CD4-positive, alpha-beta T cell treated with Interleukin-4 for 1 hour (primary cell): Measurements from ENCODE around the gene FANCE.
"Not testable (repeated sequence)": the region's sequence is repeated elsewhere in the genome, so short reads cannot be mapped to it uniquely, and the experiment has no call there.

Source experiments
- DNase-seq, 2 donors: peaks; one replicate each; pipeline ENCODE4 v3.0.0-alpha.2; 2020 to 2022

The FANCE gene

GRCh38 chr6:35432702-35433101 lies 19.4 kb upstream of the FANCE start:
- not testable (repeated sequence) for DNase-seq

- no peak for DNase-seq
Observed at GRCh38 chr6:35435074-35435837, 16.9 kb upstream of the FANCE start.

- DNase-seq = no peak
Observed at GRCh38 chr6:35436071-35436857, 15.9 kb upstream of the FANCE start.

GRCh38 chr6:35438378-35439065 lies 13.6 kb upstream of the FANCE start:
- DNase-seq = not testable (repeated sequence)

GRCh38 chr6:35439308-35439707 lies 12.8 kb upstream of the FANCE start:
- DNase-seq = no peak

- DNase-seq = no peak
Observed at GRCh38 chr6:35441205-35441604, 10.9 kb upstream of the FANCE start.

- no peak for DNase-seq
Observed at GRCh38 chr6:35441642-35442041, 10.5 kb upstream of the FANCE start.

- no peak for DNase-seq
Observed at GRCh38 chr6:35442693-35443092, 9.4 kb upstream of the FANCE start.

GRCh38 chr6:35443341-35444030 lies 8.7 kb upstream of the FANCE start:
- DNase-seq = no peak

GRCh38 chr6:35445691-35446090 lies 6.4 kb upstream of the FANCE start:
- peak in 1 of 2 donors; percentile 17 for DNase-seq

- DNase-seq = no peak
Observed at GRCh38 chr6:35448191-35448590, 3.9 kb upstream of the FANCE start.

GRCh38 chr6:35449287-35449881 lies 2.8 kb upstream of the FANCE start:
- DNase-seq = peak; percentile 39 to 85

GRCh38 chr6:35451354-35452182 lies 570 bp upstream of the FANCE start:
- DNase-seq = no peak

- DNase-seq = no peak
Observed at GRCh38 chr6:35453236-35453635, 1.1 kb downstream of the FANCE start.

GRCh38 chr6:35454391-35455110 lies 2.4 kb downstream of the FANCE start:
- no peak for DNase-seq

GRCh38 chr6:35457907-35458306 lies 5.8 kb downstream of the FANCE start:
- no peak for DNase-seq

- DNase-seq = no peak
Observed at GRCh38 chr6:35461270-35461669, 9.1 kb downstream of the FANCE start.

GRCh38 chr6:35463292-35463691 lies 11.2 kb downstream of the FANCE start:
- no peak for DNase-seq

GRCh38 chr6:35465646-35466045 lies 13.5 kb downstream of the FANCE start:
- no peak for DNase-seq

GRCh38 chr6:35468181-35468979 lies 16.2 kb downstream of the FANCE start, which contains the start of gene RPL10A:
Gene RPL10A (plus strand): TSS chr6:35468401. CDS start chr6:35468435, 34 bp downstream.
- DNase-seq = peak; percentile 98
